Activated naive CD4-positive, alpha-beta T cell treated with anti-CD3 and anti-CD28 coated beads, Interleukin-2, amount 50 U/mL, for 24 hours (primary cell): ENCODE data around the gene CFAP210.
"Not testable (repeated sequence)": the region's sequence is repeated elsewhere in the genome, so short reads cannot be mapped to it uniquely, and the experiment has no call there.

Experiments used
- H3K27ac Mint-ChIP-seq: one replicate; pipeline ENCODE4 v1.8.0; 2021; ENCODE audit warnings: mild to moderate bottlenecking, mixed read lengths
- H3K27me3 Mint-ChIP-seq: one replicate; pipeline ENCODE4 v1.8.0; 2021; ENCODE audit warnings: mixed read lengths
- H3K36me3 Mint-ChIP-seq: one replicate; pipeline ENCODE4 v1.8.0; 2021; ENCODE audit warnings: mixed read lengths
- H3K4me1 Mint-ChIP-seq: one replicate; pipeline ENCODE4 v1.8.0; 2021; ENCODE audit warnings: mixed read lengths
- H3K4me3 Mint-ChIP-seq: one replicate; pipeline ENCODE4 v1.8.0; 2021; ENCODE audit warnings: mild to moderate bottlenecking, mixed read lengths
- H3K9me3 Mint-ChIP-seq: one replicate; pipeline ENCODE4 v1.8.0; 2021; ENCODE audit warnings: mixed read lengths

CFAP210 gene

DNA sequence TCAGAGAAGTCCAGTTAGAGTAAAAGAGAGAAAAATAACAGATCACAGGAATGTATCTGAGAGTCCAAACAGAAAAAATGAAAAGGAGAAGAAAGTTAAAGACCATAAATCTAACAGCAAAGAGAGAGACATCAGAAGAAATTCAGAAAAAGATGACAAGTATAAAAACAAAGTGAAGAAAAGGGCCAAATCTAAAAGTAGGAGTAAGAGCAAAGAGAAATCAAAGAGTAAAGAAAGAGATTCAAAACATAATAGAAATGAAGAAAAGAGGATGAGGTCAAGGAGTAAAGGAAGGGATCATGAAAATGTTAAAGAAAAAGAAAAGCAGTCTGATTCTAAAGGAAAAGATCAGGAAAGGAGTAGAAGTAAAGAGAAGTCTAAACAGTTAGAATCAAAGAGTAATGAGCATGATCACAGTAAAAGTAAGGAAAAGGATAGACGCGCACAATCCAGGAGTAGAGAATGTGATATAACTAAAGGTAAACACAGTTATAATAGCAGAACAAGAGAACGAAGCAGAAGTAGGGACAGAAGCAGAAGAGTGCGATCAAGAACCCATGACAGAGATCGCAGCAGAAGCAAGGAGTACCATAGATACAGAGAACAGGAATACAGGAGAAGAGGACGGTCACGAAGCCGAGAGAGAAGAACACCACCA, 57.6 kb downstream of the CFAP210 start:
- Mint-ChIP-seq H3K4me1 (no peaks in the 10 kb centered on the region), H3K9me3 (no peaks in the 10 kb centered on the region), H3K27ac (no peak overlapping the region), H3K36me3 (peaks cover 15% of the 10 kb centered on the region), H3K4me3 (no peak overlapping the region), H3K27me3 (no peaks in the 10 kb centered on the region)

- H3K27me3 Mint-ChIP-seq: no peaks in the 10 kb centered on the region
- H3K4me3 Mint-ChIP-seq: no peak overlapping the region
- no peak overlapping the region for H3K27ac Mint-ChIP-seq
- peaks cover 16% of the 10 kb centered on the region for H3K4me1 Mint-ChIP-seq
- H3K36me3 Mint-ChIP-seq: peaks cover 14% of the 10 kb centered on the region
- no peaks in the 10 kb centered on the region for H3K9me3 Mint-ChIP-seq
Measured at GRCh38 chr2:169625781-169626180, 68.4 kb downstream of the CFAP210 start.

DNA sequence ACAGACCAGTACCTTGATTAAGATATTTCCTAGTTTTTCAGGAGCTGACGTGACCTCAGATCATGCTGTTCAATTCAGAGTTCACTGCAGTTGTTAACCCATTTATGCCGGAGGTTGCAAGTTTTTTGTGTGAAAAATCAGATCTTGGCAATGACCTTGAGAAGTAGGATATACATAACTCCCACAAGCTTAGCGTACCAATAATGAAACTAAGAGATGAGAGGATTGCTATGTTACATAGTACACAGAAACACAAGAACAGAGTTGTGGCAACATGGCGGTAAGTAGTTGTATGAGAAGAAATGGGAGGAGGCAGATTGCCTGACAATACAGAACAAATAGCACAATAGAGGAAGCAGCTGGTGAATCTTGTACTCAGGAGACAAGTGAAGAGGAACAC, 71.0 kb downstream of the CFAP210 start:
- no peaks in the 10 kb centered on the region for H3K9me3 Mint-ChIP-seq
- H3K27me3 Mint-ChIP-seq: no peaks in the 10 kb centered on the region
- H3K4me3 Mint-ChIP-seq: no peak overlapping the region
- H3K4me1 Mint-ChIP-seq: peaks cover 38% of the 10 kb centered on the region
- no peak overlapping the region for H3K27ac Mint-ChIP-seq
- peaks cover 29% of the 10 kb centered on the region for H3K36me3 Mint-ChIP-seq

DNA sequence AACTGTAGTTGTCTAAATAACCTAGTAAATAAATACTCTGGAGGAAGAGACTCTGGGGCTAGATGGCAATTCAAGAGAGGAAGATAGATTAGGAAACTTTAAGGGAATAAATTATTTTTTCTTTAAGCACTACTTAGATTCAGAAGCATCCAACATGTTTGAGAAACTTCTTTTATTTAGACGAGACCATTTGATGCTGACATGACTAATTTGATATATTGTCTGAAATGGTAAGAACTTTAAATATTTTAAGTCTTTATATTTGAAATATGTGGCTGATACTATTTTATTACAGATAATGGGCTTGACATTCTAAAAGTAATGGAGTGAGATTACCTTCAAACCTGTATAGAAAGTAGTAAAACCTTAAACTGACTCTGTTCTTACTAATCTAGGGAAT, 73.7 kb downstream of the CFAP210 start:
- Mint-ChIP-seq H3K4me3 (no peak overlapping the region), H3K36me3 (peaks cover 47% of the 10 kb centered on the region), H3K4me1 (peaks cover 48% of the 10 kb centered on the region), H3K27me3 (no peaks in the 10 kb centered on the region), H3K27ac (no peak overlapping the region), H3K9me3 (no peaks in the 10 kb centered on the region)

- Mint-ChIP-seq H3K4me3 (no peak overlapping the region), H3K27me3 (no peaks in the 10 kb centered on the region), H3K36me3 (peaks cover 51% of the 10 kb centered on the region), H3K4me1 (peaks cover 44% of the 10 kb centered on the region), H3K27ac (peak overlapping the region; percentile 14), H3K9me3 (no peaks in the 10 kb centered on the region)
Measured at GRCh38 chr2:169619946-169620345, 74.3 kb downstream of the CFAP210 start.

DNA sequence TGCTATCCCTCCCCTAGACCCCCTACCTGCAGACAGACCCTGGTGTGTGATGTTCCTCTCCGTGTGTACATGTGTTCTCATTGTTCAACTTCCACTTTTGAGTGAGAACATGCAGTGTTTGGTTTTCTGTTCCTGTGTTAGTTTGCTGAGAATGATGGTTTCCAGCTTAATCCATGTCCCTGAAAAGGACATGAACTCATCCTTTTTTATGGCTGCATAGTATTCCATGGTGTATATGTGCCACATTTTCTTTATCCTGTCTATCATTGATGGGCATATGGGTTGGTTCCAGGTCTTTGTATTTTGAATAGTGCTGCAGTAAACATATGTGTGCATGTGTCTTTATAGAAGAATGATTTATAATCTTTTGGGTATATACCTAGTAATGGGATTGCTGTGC, 78.2 kb downstream of the CFAP210 start:
- H3K4me3 Mint-ChIP-seq, H3K9me3 Mint-ChIP-seq, H3K27ac Mint-ChIP-seq, H3K27me3 Mint-ChIP-seq: not testable (repeated sequence)
- H3K4me1 Mint-ChIP-seq: peaks cover 33% of the 10 kb centered on the region
- H3K36me3 Mint-ChIP-seq: peaks cover 55% of the 10 kb centered on the region

- Mint-ChIP-seq H3K27me3 (no peaks in the 10 kb centered on the region), H3K36me3 (peaks cover 59% of the 10 kb centered on the region), H3K4me3 (no peak overlapping the region), H3K4me1 (peaks cover 17% of the 10 kb centered on the region), H3K27ac (no peak overlapping the region), H3K9me3 (no peaks in the 10 kb centered on the region)
Measured at GRCh38 chr2:169613876-169614275, 80.3 kb downstream of the CFAP210 start.

- Mint-ChIP-seq H3K27ac (no peak overlapping the region), H3K4me1 (no peaks in the 10 kb centered on the region), H3K36me3 (peaks cover 36% of the 10 kb centered on the region), H3K27me3 (no peaks in the 10 kb centered on the region), H3K4me3 (no peak overlapping the region), H3K9me3 (no peaks in the 10 kb centered on the region)
Measured at GRCh38 chr2:169609264-169609663, 84.9 kb downstream of the CFAP210 start.

DNA sequence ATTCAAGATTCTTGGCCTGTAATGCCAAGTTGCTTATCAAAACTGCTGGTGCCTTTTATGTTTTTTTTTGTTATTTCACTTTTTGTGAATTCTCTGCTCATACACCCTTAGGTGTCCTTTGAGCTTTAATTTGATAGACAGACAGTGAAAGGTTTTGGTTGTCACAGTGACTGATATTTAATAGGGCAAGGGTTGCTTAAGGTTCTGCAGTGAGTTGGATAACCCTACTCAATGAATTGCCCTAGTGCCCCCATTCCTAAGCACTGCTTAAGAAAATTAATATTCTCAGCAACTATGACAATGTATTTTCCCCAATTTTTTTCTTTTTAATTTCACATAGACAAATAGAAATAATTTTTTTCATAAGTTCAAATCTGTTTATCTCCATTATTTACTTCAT, 94.6 kb downstream of the CFAP210 start:
- Mint-ChIP-seq H3K9me3 (no peaks in the 10 kb centered on the region), H3K36me3 (peaks cover 7% of the 10 kb centered on the region), H3K27ac (no peak overlapping the region), H3K4me3 (no peak overlapping the region), H3K27me3 (no peaks in the 10 kb centered on the region), H3K4me1 (peaks cover 49% of the 10 kb centered on the region)

DNA sequence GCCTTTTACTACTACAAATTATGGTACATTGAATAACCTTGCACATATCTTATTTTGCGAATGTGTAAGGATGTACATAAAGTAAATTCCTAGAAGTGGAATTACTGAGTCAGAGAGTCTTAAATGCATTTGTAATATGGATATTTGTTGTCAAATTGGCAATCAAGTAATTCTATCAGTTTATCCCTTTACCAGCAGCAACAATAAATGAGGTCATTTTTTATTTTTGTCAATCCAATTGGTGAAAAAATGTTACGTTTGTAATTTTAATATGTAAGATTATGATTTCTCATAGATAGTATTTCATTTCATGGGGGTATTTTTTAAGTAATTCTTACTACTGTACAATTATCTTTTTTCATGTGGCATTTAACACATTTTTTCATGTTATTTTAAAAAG, 95.2 kb downstream of the CFAP210 start:
- H3K4me3 Mint-ChIP-seq: no peak overlapping the region
- peaks cover 49% of the 10 kb centered on the region for H3K4me1 Mint-ChIP-seq
- no peaks in the 10 kb centered on the region for H3K27me3 Mint-ChIP-seq
- H3K36me3 Mint-ChIP-seq: peaks cover 5% of the 10 kb centered on the region
- no peaks in the 10 kb centered on the region for H3K9me3 Mint-ChIP-seq
- no peak overlapping the region for H3K27ac Mint-ChIP-seq

- not testable (repeated sequence) for H3K27me3 Mint-ChIP-seq, H3K27ac Mint-ChIP-seq, H3K9me3 Mint-ChIP-seq, H3K36me3 Mint-ChIP-seq, H3K4me3 Mint-ChIP-seq
- H3K4me1 Mint-ChIP-seq: peaks cover 49% of the 10 kb centered on the region
Measured at GRCh38 chr2:169596546-169596945, 97.7 kb downstream of the CFAP210 start.
